K562 (cell line): ENCODE results near the gene FDX1. TPM values are rescaled to one million over a fixed set of nuclear protein-coding genes. Genes with fewer than 3 reads are reported as not detected.

Source experiments
- CEBPG ChIP-seq, 3 experiments: fragments of 200-800 bp in 1 of 3; sonication (Bioruptor generic) in 1 of 3; sonication (generic) in 1 of 3; formaldehyde crosslinking in 1 of 3; IDR thresholded peaks in 2 of 3; conservative IDR thresholded peaks in 1 of 3; 2 replicates each; pipeline versions ENCODE4 v1.6.1 to v1.8.0; 2016 to 2022; ENCODE audit warnings: missing compliant biosample characterization in 2 of 3, missing genetic modification characterization in 2 of 3, mild to moderate bottlenecking in 1 of 3, missing genetic modification reagents in 1 of 3
- CHD1 ChIP-seq: fragments of 200-600 bp; sonication (generic); IDR thresholded peaks from one replicate; pipeline ENCODE4 v1.6.1; 2012; ENCODE audit warnings: mild to moderate bottlenecking, moderate library complexity, low read length, inconsistent platforms
- CREM ChIP-seq: IDR thresholded peaks from 2 replicates; pipeline ENCODE4 v1.6.1; 2014; ENCODE audit warnings: antibody characterized with exemption, low read depth
- EZH2 ChIP-seq: IDR thresholded peaks from 2 replicates; pipeline ENCODE4 v1.6.1; 2012; ENCODE audit warnings: low read depth, mild to moderate bottlenecking, inconsistent platforms, low read length, borderline replicate concordance
- FIP1L1 ChIP-seq: fragments of 200-400 bp; formaldehyde crosslinking; IDR thresholded peaks from 2 replicates; pipeline ENCODE4 v1.6.1; 2018; ENCODE audit warnings: mild to moderate bottlenecking, low read depth, low read length; ENCODE audit not compliant: poor library complexity, severe bottlenecking
- GABPA ChIP-seq: fragments of 200-800 bp; sonication (Bioruptor generic); conservative IDR thresholded peaks from 2 replicates; pipeline ENCODE4 v1.6.1; 2016; ENCODE audit warnings: low read depth, missing genetic modification characterization, missing compliant biosample characterization
- HEY1 ChIP-seq: fragments of 250-450 bp; sonication (Bioruptor Pico); IDR thresholded peaks from 2 replicates; pipeline ENCODE4 v1.5.0; 2020; ENCODE audit warnings: mild to moderate bottlenecking, moderate library complexity, borderline replicate concordance
- IRF1 ChIP-seq: sonication (generic); formaldehyde crosslinking; IDR thresholded peaks from 2 replicates; pipeline ENCODE4 v1.8.0; 2022; ENCODE audit warnings: missing genetic modification reagents, mild to moderate bottlenecking, borderline replicate concordance
- MITF ChIP-seq: IDR thresholded peaks from 2 replicates; pipeline ENCODE4 v1.6.1; 2014; ENCODE audit warnings: antibody characterized with exemption
- MYNN ChIP-seq, 2 experiments: sonication (generic); formaldehyde crosslinking in 1 of 2; IDR thresholded peaks; 2 replicates each; pipeline versions ENCODE4 v1.5.0 to v1.6.1; 2016 to 2020; ENCODE audit warnings: antibody characterized with exemption in 1 of 2, missing genetic modification reagents in 1 of 2
- NONO ChIP-seq, 2 experiments: fragments of 200-400 bp in 1 of 2; fragments of 450-650 bp in 1 of 2; formaldehyde crosslinking in 1 of 2; IDR thresholded peaks; 2 replicates each; pipeline ENCODE4 v1.6.1; 2017; ENCODE audit warnings: low read depth in 2 of 2, mild to moderate bottlenecking in 2 of 2, moderate library complexity in 2 of 2, low read length in 1 of 2
- NR0B1 ChIP-seq: fragments of 450-650 bp; IDR thresholded peaks from one replicate; pipeline ENCODE4 v1.6.1; 2018; ENCODE audit warnings: mild to moderate bottlenecking, moderate library complexity; ENCODE audit not compliant: partially characterized antibody
- TAL1 ChIP-seq: fragments of 450-650 bp; IDR thresholded peaks from 2 replicates; pipeline ENCODE4 v1.6.1; 2016; ENCODE audit warnings: mild to moderate bottlenecking
- TEAD1 ChIP-seq, 2 experiments: fragments of 450-650 bp in 1 of 2; sonication (generic) in 1 of 2; formaldehyde crosslinking; IDR thresholded peaks; 2 replicates each; pipeline versions ENCODE4 v1.4.0 to v1.8.0; 2020 to 2022; ENCODE audit warnings: mild to moderate bottlenecking in 2 of 2, missing genetic modification reagents in 1 of 2
- THAP12 ChIP-seq: fragments of 250-450 bp; sonication (Bioruptor Pico); IDR thresholded peaks from 2 replicates; pipeline ENCODE4 v1.9.0; 2021; ENCODE audit warnings: mild to moderate bottlenecking, inconsistent platforms
- YBX1 ChIP-seq: fragments of 450-650 bp; IDR thresholded peaks from 2 replicates; pipeline ENCODE4 v1.7.1; 2016; ENCODE audit warnings: mild to moderate bottlenecking
- ZFX ChIP-seq: sonication (generic); formaldehyde crosslinking; IDR thresholded peaks from 2 replicates; pipeline ENCODE4 v1.8.0; 2022; ENCODE audit warnings: mild to moderate bottlenecking, missing genetic modification reagents, moderate library complexity
- ZNF124 ChIP-seq: sonication (generic); formaldehyde crosslinking; IDR thresholded peaks from 2 replicates; pipeline ENCODE4 v1.8.1; 2022; ENCODE audit warnings: missing genetic modification reagents
- ZNF146 ChIP-seq: IDR thresholded peaks from one replicate; pipeline ENCODE4 v1.6.1; 2018; ENCODE audit warnings: missing compliant biosample characterization; ENCODE audit not compliant: unreplicated experiment
- ZNF717 ChIP-seq: fragments of 250-450 bp; sonication (Bioruptor Pico); IDR thresholded peaks from 2 replicates; pipeline ENCODE4 v1.5.0; 2021
- ZSCAN29 ChIP-seq: fragments of 450-650 bp; IDR thresholded peaks from 2 replicates; pipeline ENCODE4 v1.6.1; 2017
- polyA plus RNA-seq, 8 experiments: library from polyadenylated mRNA; depleted of rRNA in 4 of 8; stranded (reverse) in 5 of 8; unstranded in 3 of 8; fragments of >200 nt; fragmentation: Nextera tagmentation in 2 of 8; fragmentation: Illumina TruSeq in 1 of 8; extraction: Ambion mirVana in 2 of 8; extraction: Trizol in 1 of 8; gene quantifications; 2 replicates each; pipeline versions ENCODE4 v1.2.1 to v1.2.3, GENCODE V29; 2011 to 2014; ENCODE audit warnings: inconsistent platforms in 1 of 8, missing spikeins in 1 of 8
- total RNA-seq, 7 experiments: library from RNA; depleted of rRNA in 6 of 7; stranded (reverse); fragments of >200 nt in 6 of 7; fragmentation: Illumina TruSeq in 2 of 7; extraction: Trizol in 2 of 7; gene quantifications; 2 replicates each; pipeline versions ENCODE4 v1.2.1 to v1.2.3, GENCODE V29; 2011 to 2021; ENCODE audit warnings: low replicate concordance in 1 of 7

FDX1 gene
- total and polyA plus RNA-seq, 9 of the 15 experiments (the other 6 are each of a cell fraction or from before 2014, with no cell fraction given) = 6.4 to 14.3 (median 11.4) TPM

GRCh38 chr11:110430267-110431050 is 711 bp downstream of the FDX1 start (continued):
- TF ChIP-seq NONO (IDR thresholded peaks at IDR 0.05; ENCODE audit: low read depth in 2 of 2, low read length in 1 of 2) (peak in 1 of 2 experiments; percentile 13; a peak in 2 of 4 replicates), CHD1 (peak; percentile 51), ZSCAN29 (no peak), YBX1 (no peak), ZNF717 (no peak), CREM (0 out of 2 replicates have a peak, but pooled peaks have one; percentile 24), ZNF124 (CRISPR knock-in tag) (no peak), ZNF146 (no peak), MYNN (IDR thresholded peaks at IDR 0.05) (no peak), MYNN (CRISPR knock-in tag; IDR thresholded peaks at IDR 0.05) (no peak), IRF1 (CRISPR knock-in tag) (no peak), GABPA (tag) (peak; percentile 65), HEY1 (CRISPR knock-in tag) (no peak), NR0B1 (no peak), TAL1 (no peak), TEAD1 (CRISPR knock-in tag; IDR thresholded peaks at IDR 0.05) (0 out of 4 replicates have a peak, but pooled peaks of 1 of the 2 experiments have one; percentile 36), THAP12 (CRISPR knock-in tag) (no peak), FIP1L1 (peak; percentile 23), EZH2 (no peak), ZFX (peak; percentile 44), MITF (no peak), CEBPG (CRISPR knock-in tag; IDR thresholded peaks at IDR 0.05) (no peak), CEBPG (tag; conservative IDR thresholded peaks at IDR 0.05 in 1 of 2, IDR thresholded peaks at IDR 0.05 in 1 of 2) (no peak)
